Liver (tissue), 9 donors: ENCODE data around the gene TMEM87A. TPM values are rescaled to one million over a fixed set of nuclear protein-coding genes. Genes with fewer than 3 reads are reported as not detected.

ENCODE experiments used
- DNase-seq: peaks from one replicate; pipeline ENCODE4 v3.0.0-alpha.2; 2017; ENCODE audit warnings: low spot score
- H3K27ac ChIP-seq, 2 donors: one replicate each; pipeline ENCODE4 v1.7.0; 2013; ENCODE audit warnings: inconsistent platforms in 2 of 2, low read length in 2 of 2, control low read depth in 1 of 2, low read depth in 1 of 2, mild to moderate bottlenecking in 1 of 2
- H3K27me3 ChIP-seq, 4 donors: one replicate each; pipeline versions ENCODE4 v1.6.1 to v1.7.0; 2013; ENCODE audit warnings: low read length in 3 of 4, inconsistent platforms in 1 of 4, mild to moderate bottlenecking in 1 of 4, moderate library complexity in 1 of 4; ENCODE audit not compliant: control insufficient read depth in 4 of 4, insufficient read depth in 4 of 4
- H3K36me3 ChIP-seq, 4 donors: one replicate each; pipeline versions ENCODE4 v1.6.1 to v1.7.0; 2013; ENCODE audit warnings: low read length in 3 of 4, mild to moderate bottlenecking in 3 of 4, low read depth in 1 of 4, moderate library complexity in 1 of 4; ENCODE audit not compliant: control insufficient read depth in 4 of 4, insufficient read depth in 3 of 4
- H3K4me1 ChIP-seq, 4 donors: one replicate each; pipeline versions ENCODE4 v1.6.1 to v1.7.0; 2013; ENCODE audit warnings: low read length in 3 of 4, mild to moderate bottlenecking in 3 of 4, moderate library complexity in 1 of 4; ENCODE audit not compliant: control insufficient read depth in 4 of 4, insufficient read depth in 4 of 4
- H3K4me3 ChIP-seq, 3 donors: one replicate each; pipeline versions ENCODE4 v1.6.1 to v1.7.0; 2013; ENCODE audit warnings: low read length in 3 of 3, control low read depth in 1 of 3, low read depth in 1 of 3, mild to moderate bottlenecking in 1 of 3
- H3K9ac ChIP-seq, 2 donors: one replicate each; pipeline ENCODE4 v1.7.0; 2013; ENCODE audit warnings: low read length in 2 of 2, mild to moderate bottlenecking in 2 of 2, moderate library complexity in 2 of 2, control low read depth in 1 of 2, low read depth in 1 of 2
- H3K9me3 ChIP-seq, 4 donors: one replicate each; pipeline versions ENCODE4 v1.6.1 to v1.7.0; 2013; ENCODE audit warnings: low read length in 3 of 4; ENCODE audit not compliant: control insufficient read depth in 4 of 4
- EGR1 ChIP-seq, 2 donors: IDR thresholded peaks; 2 replicates each; pipeline ENCODE4 v1.6.1; 2016 to 2018; ENCODE audit warnings: antibody characterized with exemption in 2 of 2, low read depth in 2 of 2
- FOXA1 ChIP-seq: IDR thresholded peaks from 2 replicates; pipeline ENCODE4 v1.6.1; 2016; ENCODE audit warnings: antibody characterized with exemption
- FOXA2 ChIP-seq: IDR thresholded peaks from 2 replicates; pipeline ENCODE4 v1.6.1; 2016; ENCODE audit warnings: antibody characterized with exemption
- GABPA ChIP-seq, 2 donors: IDR thresholded peaks in 1 of 2; conservative IDR thresholded peaks in 1 of 2; 2 replicates each; pipeline ENCODE4 v1.6.1; 2016; ENCODE audit warnings: antibody characterized with exemption in 2 of 2, mild to moderate bottlenecking in 1 of 2, moderate library complexity in 1 of 2
- HNF4A ChIP-seq, 2 donors: conservative IDR thresholded peaks; 2 replicates each; pipeline ENCODE4 v1.6.1; 2016; ENCODE audit warnings: antibody characterized with exemption in 2 of 2, mild to moderate bottlenecking in 2 of 2
- HNF4G ChIP-seq: IDR thresholded peaks from 2 replicates; pipeline ENCODE4 v1.6.1; 2016; ENCODE audit warnings: antibody characterized with exemption
- JUND ChIP-seq, 2 donors: IDR thresholded peaks; 2 replicates each; pipeline ENCODE4 v1.6.1; 2016; ENCODE audit warnings: antibody characterized with exemption in 2 of 2
- MAX ChIP-seq: IDR thresholded peaks from 2 replicates; pipeline ENCODE4 v1.6.1; 2016; ENCODE audit warnings: antibody characterized with exemption
- NR2F2 ChIP-seq: IDR thresholded peaks from 2 replicates; pipeline ENCODE4 v1.6.1; 2016; ENCODE audit warnings: antibody characterized with exemption
- RAD21 ChIP-seq, 2 donors: IDR thresholded peaks; 2 replicates each; pipeline ENCODE4 v1.6.1; 2016; ENCODE audit warnings: antibody characterized with exemption in 2 of 2, mild to moderate bottlenecking in 2 of 2
- RXRA ChIP-seq, 2 donors: IDR thresholded peaks; 2 replicates each; pipeline ENCODE4 v1.6.1; 2017 to 2018; ENCODE audit warnings: antibody characterized with exemption in 2 of 2, mild to moderate bottlenecking in 1 of 2
- SP1 ChIP-seq: IDR thresholded peaks from 2 replicates; pipeline ENCODE4 v1.6.1; 2018; ENCODE audit warnings: antibody characterized with exemption, mild to moderate bottlenecking
- TAF1 ChIP-seq: conservative IDR thresholded peaks from 2 replicates; pipeline ENCODE4 v1.6.1; 2016; ENCODE audit warnings: antibody characterized with exemption, mild to moderate bottlenecking
- YY1 ChIP-seq: IDR thresholded peaks from 2 replicates; pipeline ENCODE4 v1.6.1; 2016; ENCODE audit warnings: antibody characterized with exemption, mild to moderate bottlenecking
- WGBS: extraction: QIAGEN DNeasy Blood & Tissue Kit; methylation state at CpG from one replicate; pipeline ENCODE4 v1.1.7; 2013; 5-methylcytosine and 5-hydroxymethylcytosine counted together
- polyA plus RNA-seq, 2 donors: library from polyadenylated mRNA; stranded (reverse) in 1 of 2; unstranded in 1 of 2; fragments of 200-250 nt in 1 of 2; fragments of >200 nt in 1 of 2; fragmentation: Nextera tagmentation in 1 of 2; extraction: Ambion mirVana in 1 of 2; gene quantifications; one replicate each; pipeline versions ENCODE4 v1.2.1 to v1.2.3, GENCODE V29; 2013 to 2015
- total RNA-seq, 2 donors: library from RNA; depleted of rRNA; stranded (reverse); fragments of >200 nt; gene quantifications; one replicate each; pipeline ENCODE4 v1.2.3, GENCODE V29; 2014
- TF ChIP-seq, protein P1 (sequence below): IDR thresholded peaks from 2 replicates; pipeline ENCODE4 v1.6.1; 2016; ENCODE audit warnings: antibody characterized with exemption
- TF ChIP-seq, protein P2 (sequence below): IDR thresholded peaks from 2 replicates; pipeline ENCODE4 v1.6.1; 2016; ENCODE audit warnings: antibody characterized with exemption, mild to moderate bottlenecking
- TF ChIP-seq, protein P3 (sequence below): IDR thresholded peaks from 2 replicates; pipeline ENCODE4 v1.6.1; 2016; ENCODE audit warnings: antibody characterized with exemption
- TF ChIP-seq, protein P4 (sequence below): fragments of 150-350 bp; IDR thresholded peaks from 2 replicates; pipeline ENCODE4 v1.5.1; 2017; ENCODE audit warnings: improper control_type of control experiment, low read depth, low read length; ENCODE audit not compliant: missing input control
- donor health status: healthy.
- donor health status: healthy.
- donor health status: healthy.
- donor health status: healthy.
- donor health status: healthy.

Gene TMEM87A
- total and polyA plus RNA-seq, 4 donors: 9.2 to 27.3 (median 21.8) TPM

DNA sequence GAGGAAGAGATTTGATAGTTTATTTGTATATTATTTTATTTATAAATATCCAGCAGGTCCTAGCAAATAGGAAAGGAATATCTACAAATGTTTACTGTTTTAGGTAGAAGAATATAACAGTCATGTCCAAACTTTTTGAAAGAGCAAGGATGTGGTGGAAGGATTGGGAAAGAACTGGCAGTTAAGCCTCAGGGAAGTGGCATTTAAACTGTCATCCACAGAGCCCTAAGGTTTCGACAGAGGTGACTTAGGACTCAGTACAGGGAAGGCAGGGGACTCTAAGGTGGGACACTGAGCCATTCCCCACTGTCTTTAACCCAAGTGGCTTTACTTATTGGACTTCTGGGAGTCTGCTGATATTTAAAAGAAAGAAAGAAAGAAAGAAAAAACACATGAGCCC is 11.8 kb upstream of the TMEM87A start:
- no peak for DNase-seq
- Histone ChIP-seq H3K4me3 (no peak overlapping the region), H3K4me1 (peaks cover 17 to 43% (median 37%) of the 10 kb centered on the region in 4 donors), H3K27ac (peak overlapping the region in 1 of 2 donors; percentile 9), H3K36me3 (peaks cover 4 to 11% (median 8%) of the 10 kb centered on the region in 4 donors), H3K9me3 (no peaks in the 10 kb centered on the region), H3K27me3 (no peaks in the 10 kb centered on the region), H3K9ac (no peak overlapping the region)
- TF ChIP-seq FOXA2 (no peak), HNF4A (conservative IDR thresholded peaks at IDR 0.05) (peak in 1 of 2 donors; percentile 14), NR2F2 (no peak), MAX (no peak), GABPA (IDR thresholded peaks at IDR 0.05 in 1 of 2, conservative IDR thresholded peaks at IDR 0.05 in 1 of 2) (no peak), JUND (IDR thresholded peaks at IDR 0.05) (no peak), SP1 (no peak)
- TF ChIP-seq, protein P1, sequence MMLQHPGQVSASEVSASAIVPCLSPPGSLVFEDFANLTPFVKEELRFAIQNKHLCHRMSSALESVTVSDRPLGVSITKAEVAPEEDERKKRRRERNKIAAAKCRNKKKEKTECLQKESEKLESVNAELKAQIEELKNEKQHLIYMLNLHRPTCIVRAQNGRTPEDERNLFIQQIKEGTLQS: no peak
- 79% methylated on average over 1 of the region's 1 CpG for WGBS

DNA sequence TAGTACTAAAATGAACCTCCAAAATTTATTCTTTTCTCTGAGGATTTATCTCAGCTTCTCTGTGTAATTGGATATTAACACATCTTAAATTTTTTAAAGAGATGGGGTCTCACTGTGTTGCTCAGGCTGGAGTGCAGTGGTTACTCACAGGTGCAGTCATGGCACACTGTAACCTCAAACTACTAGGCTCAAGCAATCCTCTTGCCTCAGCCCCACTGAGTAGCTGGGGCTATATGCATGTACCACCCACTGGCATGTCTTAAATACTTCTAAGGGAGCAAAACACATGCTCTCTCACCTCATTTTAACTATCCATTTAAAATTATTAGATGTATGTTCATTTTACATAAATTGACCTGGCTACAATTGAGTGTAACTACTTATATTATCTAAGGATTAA is 11.3 kb upstream of the TMEM87A start:
- Histone ChIP-seq H3K4me3 (no peak overlapping the region), H3K36me3 (peaks cover 4 to 12% (median 9%) of the 10 kb centered on the region in 4 donors), H3K27ac (no peak overlapping the region), H3K4me1 (peaks cover 17 to 44% (median 37%) of the 10 kb centered on the region in 4 donors), H3K9me3 (no peaks in the 10 kb centered on the region), H3K9ac (no peak overlapping the region), H3K27me3 (no peaks in the 10 kb centered on the region)
- DNase-seq: no peak
- TF ChIP-seq, protein P2, sequence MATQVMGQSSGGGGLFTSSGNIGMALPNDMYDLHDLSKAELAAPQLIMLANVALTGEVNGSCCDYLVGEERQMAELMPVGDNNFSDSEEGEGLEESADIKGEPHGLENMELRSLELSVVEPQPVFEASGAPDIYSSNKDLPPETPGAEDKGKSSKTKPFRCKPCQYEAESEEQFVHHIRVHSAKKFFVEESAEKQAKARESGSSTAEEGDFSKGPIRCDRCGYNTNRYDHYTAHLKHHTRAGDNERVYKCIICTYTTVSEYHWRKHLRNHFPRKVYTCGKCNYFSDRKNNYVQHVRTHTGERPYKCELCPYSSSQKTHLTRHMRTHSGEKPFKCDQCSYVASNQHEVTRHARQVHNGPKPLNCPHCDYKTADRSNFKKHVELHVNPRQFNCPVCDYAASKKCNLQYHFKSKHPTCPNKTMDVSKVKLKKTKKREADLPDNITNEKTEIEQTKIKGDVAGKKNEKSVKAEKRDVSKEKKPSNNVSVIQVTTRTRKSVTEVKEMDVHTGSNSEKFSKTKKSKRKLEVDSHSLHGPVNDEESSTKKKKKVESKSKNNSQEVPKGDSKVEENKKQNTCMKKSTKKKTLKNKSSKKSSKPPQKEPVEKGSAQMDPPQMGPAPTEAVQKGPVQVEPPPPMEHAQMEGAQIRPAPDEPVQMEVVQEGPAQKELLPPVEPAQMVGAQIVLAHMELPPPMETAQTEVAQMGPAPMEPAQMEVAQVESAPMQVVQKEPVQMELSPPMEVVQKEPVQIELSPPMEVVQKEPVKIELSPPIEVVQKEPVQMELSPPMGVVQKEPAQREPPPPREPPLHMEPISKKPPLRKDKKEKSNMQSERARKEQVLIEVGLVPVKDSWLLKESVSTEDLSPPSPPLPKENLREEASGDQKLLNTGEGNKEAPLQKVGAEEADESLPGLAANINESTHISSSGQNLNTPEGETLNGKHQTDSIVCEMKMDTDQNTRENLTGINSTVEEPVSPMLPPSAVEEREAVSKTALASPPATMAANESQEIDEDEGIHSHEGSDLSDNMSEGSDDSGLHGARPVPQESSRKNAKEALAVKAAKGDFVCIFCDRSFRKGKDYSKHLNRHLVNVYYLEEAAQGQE: no peak
- TF ChIP-seq GABPA (IDR thresholded peaks at IDR 0.05 in 1 of 2, conservative IDR thresholded peaks at IDR 0.05 in 1 of 2): no peak
- no peak for TF ChIP-seq YY1
- TF ChIP-seq FOXA2: no peak
- TF ChIP-seq MAX: no peak
- no peak for TF ChIP-seq JUND (IDR thresholded peaks at IDR 0.05)
- no peak for TF ChIP-seq TAF1
- TF ChIP-seq RXRA (IDR thresholded peaks at IDR 0.05): no peak
- TF ChIP-seq NR2F2: no peak
- no peak for TF ChIP-seq SP1
- TF ChIP-seq RAD21 (IDR thresholded peaks at IDR 0.05): no peak
- TF ChIP-seq, protein P1: no peak
- TF ChIP-seq, protein P3, sequence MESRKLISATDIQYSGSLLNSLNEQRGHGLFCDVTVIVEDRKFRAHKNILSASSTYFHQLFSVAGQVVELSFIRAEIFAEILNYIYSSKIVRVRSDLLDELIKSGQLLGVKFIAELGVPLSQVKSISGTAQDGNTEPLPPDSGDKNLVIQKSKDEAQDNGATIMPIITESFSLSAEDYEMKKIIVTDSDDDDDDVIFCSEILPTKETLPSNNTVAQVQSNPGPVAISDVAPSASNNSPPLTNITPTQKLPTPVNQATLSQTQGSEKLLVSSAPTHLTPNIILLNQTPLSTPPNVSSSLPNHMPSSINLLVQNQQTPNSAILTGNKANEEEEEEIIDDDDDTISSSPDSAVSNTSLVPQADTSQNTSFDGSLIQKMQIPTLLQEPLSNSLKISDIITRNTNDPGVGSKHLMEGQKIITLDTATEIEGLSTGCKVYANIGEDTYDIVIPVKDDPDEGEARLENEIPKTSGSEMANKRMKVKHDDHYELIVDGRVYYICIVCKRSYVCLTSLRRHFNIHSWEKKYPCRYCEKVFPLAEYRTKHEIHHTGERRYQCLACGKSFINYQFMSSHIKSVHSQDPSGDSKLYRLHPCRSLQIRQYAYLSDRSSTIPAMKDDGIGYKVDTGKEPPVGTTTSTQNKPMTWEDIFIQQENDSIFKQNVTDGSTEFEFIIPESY: no peak
- TF ChIP-seq, protein P4, sequence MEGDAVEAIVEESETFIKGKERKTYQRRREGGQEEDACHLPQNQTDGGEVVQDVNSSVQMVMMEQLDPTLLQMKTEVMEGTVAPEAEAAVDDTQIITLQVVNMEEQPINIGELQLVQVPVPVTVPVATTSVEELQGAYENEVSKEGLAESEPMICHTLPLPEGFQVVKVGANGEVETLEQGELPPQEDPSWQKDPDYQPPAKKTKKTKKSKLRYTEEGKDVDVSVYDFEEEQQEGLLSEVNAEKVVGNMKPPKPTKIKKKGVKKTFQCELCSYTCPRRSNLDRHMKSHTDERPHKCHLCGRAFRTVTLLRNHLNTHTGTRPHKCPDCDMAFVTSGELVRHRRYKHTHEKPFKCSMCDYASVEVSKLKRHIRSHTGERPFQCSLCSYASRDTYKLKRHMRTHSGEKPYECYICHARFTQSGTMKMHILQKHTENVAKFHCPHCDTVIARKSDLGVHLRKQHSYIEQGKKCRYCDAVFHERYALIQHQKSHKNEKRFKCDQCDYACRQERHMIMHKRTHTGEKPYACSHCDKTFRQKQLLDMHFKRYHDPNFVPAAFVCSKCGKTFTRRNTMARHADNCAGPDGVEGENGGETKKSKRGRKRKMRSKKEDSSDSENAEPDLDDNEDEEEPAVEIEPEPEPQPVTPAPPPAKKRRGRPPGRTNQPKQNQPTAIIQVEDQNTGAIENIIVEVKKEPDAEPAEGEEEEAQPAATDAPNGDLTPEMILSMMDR: no peak
- no peak for TF ChIP-seq HNF4A (conservative IDR thresholded peaks at IDR 0.05)
- TF ChIP-seq HNF4G: no peak
- TF ChIP-seq EGR1 (IDR thresholded peaks at IDR 0.05; ENCODE audit: low read depth in 2 of 2): no peak
- TF ChIP-seq FOXA1: no peak
